HCT116 (cell line): ENCODE measurements around the gene CALML4. TPM values are rescaled to one million over a fixed set of nuclear protein-coding genes. Genes with fewer than 3 reads are reported as not detected.

Experiments used
- ATAC-seq: fragments of 200-7000 bp; cut with Tn5 transposase; 2 replicates; pipeline ENCODE4 v1.9.1; 2020; ENCODE audit warnings: mild to moderate bottlenecking, moderate library complexity
- BruUV-seq: library from RNA; stranded (reverse); fragments of 400-500 nt; replicated peaks from 2 replicates; lab custom pipeline; 2021; lab: Mats Ljungman, UMichigan
- CTCF ChIA-PET: fragments of 300-600 bp; sonication (Branson Sonifier 250); formaldehyde crosslinking; loops from one replicate; lab custom pipeline; 2021; ENCODE audit warnings: antibody characterized with exemption; lab: Charles Lee
- POLR2A ChIA-PET: fragments of 300-600, 350-600 bp; sonication (Branson Sonifier 250); formaldehyde crosslinking; loops from one replicate; lab custom pipeline; 2021; ENCODE audit warnings: antibody characterized with exemption; lab: Charles Lee
- RAD21 ChIA-PET, 2 experiments: fragments of 300-600 bp; sonication (Branson Sonifier 250); formaldehyde crosslinking; loops; one replicate each; lab custom pipeline; 2023; ENCODE audit warnings: low total read pairs in 2 of 2; ENCODE audit not compliant: uncharacterized antibody in 2 of 2, unreplicated experiment in 2 of 2, low non-redundant PET in 1 of 2; lab: Charles Lee
- DNase-seq: peaks from one replicate; pipeline ENCODE4 v3.0.0-alpha.2; 2010; ENCODE audit warnings: low read depth, low spot score
- H2AFZ ChIP-seq: fragments of 200-600 bp; shearing (Covaris generic), sonication (generic); 2 replicates; pipeline ENCODE4 v1.6.1; 2017; ENCODE audit warnings: low read depth, mixed run types, mixed read lengths, antibody characterized with exemption, low read length; ENCODE audit not compliant: poor library complexity, severe bottlenecking
- H3K27ac ChIP-seq: 2 replicates; pipeline ENCODE4 v1.5.1; 2012; ENCODE audit warnings: low read depth, low read length
- H3K27me3 ChIP-seq: fragments of 200-600 bp; sonication (generic); 2 replicates; pipeline ENCODE4 v1.6.1; 2016; ENCODE audit warnings: mixed run types, low read length, mixed read lengths; ENCODE audit not compliant: insufficient read depth
- H3K36me3 ChIP-seq, 2 experiments: fragments of 200-500 bp in 1 of 2; fragments of 200-600 bp in 1 of 2; sonication (Bioruptor generic) in 1 of 2; sonication (generic) in 1 of 2; 2 replicates each; pipeline versions ENCODE4 v1.5.1 to v1.6.1; 2014 to 2016; ENCODE audit warnings: low read length in 2 of 2, inconsistent platforms in 1 of 2, mixed read lengths in 1 of 2, mixed run types in 1 of 2; ENCODE audit not compliant: insufficient read depth in 2 of 2, control insufficient read depth in 1 of 2
- H3K4me1 ChIP-seq, 2 experiments: fragments of 200-600 bp in 1 of 2; sonication (generic) in 1 of 2; 2 replicates each; pipeline versions ENCODE4 v1.5.1 to v1.6.1; 2012 to 2017; ENCODE audit warnings: low read length in 2 of 2, inconsistent platforms in 1 of 2, mild to moderate bottlenecking in 1 of 2, mixed read lengths in 1 of 2, mixed run types in 1 of 2, moderate library complexity in 1 of 2; ENCODE audit not compliant: insufficient read depth in 2 of 2, control insufficient read depth in 1 of 2
- H3K4me2 ChIP-seq: fragments of 200-600 bp; sonication (generic); 2 replicates; pipeline ENCODE4 v1.6.1; 2017; ENCODE audit warnings: mixed run types, low read length, mixed read lengths
- H3K4me3 ChIP-seq, 2 experiments: fragments of 200-600 bp in 1 of 2; sonication (generic) in 1 of 2; replicated peaks in 1 of 2; 2 replicates each; pipeline ENCODE4 v1.5.1; 2011 to 2016; ENCODE audit warnings: low read length in 2 of 2, control low read depth in 1 of 2, low read depth in 1 of 2, mild to moderate bottlenecking in 1 of 2, mixed read lengths in 1 of 2, mixed run types in 1 of 2
- H3K79me2 ChIP-seq: fragments of 200-600 bp; sonication (generic); 2 replicates; pipeline ENCODE4 v1.6.1; 2017; ENCODE audit warnings: mild to moderate bottlenecking, mixed run types, low read length, moderate library complexity, mixed read lengths; ENCODE audit not compliant: insufficient read depth
- H3K9ac ChIP-seq: fragments of 200-600 bp; sonication (generic); 2 replicates; pipeline ENCODE4 v1.6.1; 2016; ENCODE audit warnings: low read length, mixed read lengths
- H3K9me2 ChIP-seq: fragments of 200-600 bp; sonication (generic), shearing (Covaris generic); 2 replicates; pipeline ENCODE4 v1.6.1; 2017; ENCODE audit warnings: mixed run types, mild to moderate bottlenecking, moderate library complexity; ENCODE audit not compliant: insufficient read depth
- H3K9me3 ChIP-seq, 2 experiments: fragments of 200-500 bp in 1 of 2; fragments of 200-600 bp in 1 of 2; sonication (Bioruptor generic) in 1 of 2; sonication (generic) in 1 of 2; 2 replicates each; pipeline ENCODE4 v1.6.1; 2014 to 2017; ENCODE audit warnings: low read length in 2 of 2, mixed read lengths in 2 of 2, inconsistent platforms in 1 of 2, low read depth in 1 of 2, mild to moderate bottlenecking in 1 of 2, mixed run types in 1 of 2, moderate library complexity in 1 of 2; ENCODE audit not compliant: control insufficient read depth in 1 of 2, insufficient read depth in 1 of 2
- H4K20me1 ChIP-seq: fragments of 200-600 bp; sonication (generic), shearing (Covaris generic); 2 replicates; pipeline ENCODE4 v1.6.1; 2017; ENCODE audit warnings: mixed run types, mild to moderate bottlenecking, moderate library complexity; ENCODE audit not compliant: insufficient read depth
- CBX3 ChIP-seq: IDR thresholded peaks from 2 replicates; pipeline ENCODE4 v1.6.1; 2012; ENCODE audit warnings: low read depth
- CEBPB ChIP-seq: IDR thresholded peaks from 2 replicates; pipeline ENCODE4 v1.6.1; 2012; ENCODE audit warnings: low read depth
- EZH2phosphoT487 ChIP-seq: fragments of 200-600 bp; IDR thresholded peaks from 2 replicates; pipeline ENCODE4 v1.6.1; 2018; ENCODE audit warnings: antibody characterized with exemption, borderline replicate concordance
- JUND ChIP-seq: IDR thresholded peaks from 2 replicates; pipeline ENCODE4 v1.6.1; 2012
- POLR2AphosphoS5 ChIP-seq: IDR thresholded peaks from 2 replicates; pipeline ENCODE4 v1.6.1; 2011; ENCODE audit warnings: mild to moderate bottlenecking, low read depth, low read length, moderate library complexity
- RAD21 ChIP-seq: IDR thresholded peaks from 2 replicates; pipeline ENCODE4 v1.6.1; 2012; ENCODE audit warnings: low read depth, mild to moderate bottlenecking
- SIN3A ChIP-seq: IDR thresholded peaks from 2 replicates; pipeline ENCODE4 v1.6.1; 2012; ENCODE audit warnings: low read depth
- SRF ChIP-seq: IDR thresholded peaks from 2 replicates; pipeline ENCODE4 v1.6.1; 2012; ENCODE audit warnings: low read depth
- TCF7L2 ChIP-seq: IDR thresholded peaks from 2 replicates; pipeline ENCODE4 v1.7.0; 2011; ENCODE audit warnings: borderline replicate concordance, inconsistent platforms; ENCODE audit not compliant: insufficient read depth, insufficient read length; ENCODE audit errors: extremely low read depth
- YY1 ChIP-seq: IDR thresholded peaks from 2 replicates; pipeline ENCODE4 v1.6.1; 2011; ENCODE audit warnings: low read length, low read depth, moderate library complexity, mild to moderate bottlenecking; ENCODE audit not compliant: insufficient replicate concordance; ENCODE audit errors: extremely low read depth
- intact Hi-C: fragments of 100-400 bp; cut with micrococcal nuclease; formaldehyde crosslinking; loops from 2 replicates; pipeline ENCODE4 v1.10.0; 2022
- total RNA-seq: library from RNA; stranded (reverse); gene quantifications from one replicate; pipeline ENCODE4 v1.2.1, GENCODE V29; 2021; ENCODE audit not compliant: unreplicated experiment
- TF ChIP-seq, protein P1 (sequence below): IDR thresholded peaks from 2 replicates; pipeline ENCODE4 v1.6.1; 2011; ENCODE audit warnings: mild to moderate bottlenecking, low read length, moderate library complexity; ENCODE audit not compliant: insufficient replicate concordance; ENCODE audit errors: extremely low read depth
- TF ChIP-seq, protein P2 (sequence below): IDR thresholded peaks from 2 replicates; pipeline ENCODE4 v1.6.1; 2012

CALML4 gene
- total RNA-seq, 1 experiment from 2014 or later: 8.5 TPM

DNA sequence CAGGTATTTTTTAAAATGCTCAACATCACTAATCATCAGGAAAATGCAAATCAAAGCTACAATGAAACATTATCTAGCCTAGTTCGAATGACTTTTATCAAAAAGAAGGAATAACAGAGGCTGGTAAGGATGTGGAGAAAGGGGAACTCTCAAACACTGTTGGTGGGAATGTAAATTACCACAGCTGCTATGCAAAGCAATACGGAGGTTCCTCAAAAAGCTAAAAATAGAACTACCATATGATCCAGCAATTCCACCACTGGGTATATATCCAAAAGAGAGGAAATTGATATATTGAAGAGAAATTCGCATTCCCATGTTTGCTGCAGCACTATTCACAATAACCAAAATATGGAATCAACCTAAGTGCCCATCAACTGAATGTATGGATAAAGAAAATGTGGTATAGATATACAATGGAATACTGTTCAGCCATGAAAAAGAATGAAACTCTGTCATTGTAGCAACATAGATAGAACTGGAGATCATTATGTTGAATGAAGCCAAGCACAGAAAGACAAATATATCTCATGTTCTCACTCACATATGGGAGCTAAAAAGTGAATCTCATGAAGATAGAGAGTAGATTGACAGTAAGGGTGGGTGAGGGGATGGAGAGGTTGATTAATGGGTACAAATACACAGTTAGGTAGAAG lies 44.1 kb upstream of the CALML4 start:
- H3K27me3 ChIP-seq: no peaks in the 10 kb centered on the region
- H3K4me1 ChIP-seq: no peaks in the 10 kb centered on the region
- intact Hi-C loops: no loop called here
- ATAC-seq (no peak), DNase-seq (no peak)
- H3K9me2 ChIP-seq: no peaks in the 10 kb centered on the region
- no peak overlapping the region for H3K4me2 ChIP-seq
- H3K79me2 ChIP-seq: no peaks in the 10 kb centered on the region
- BruUV-seq: no TSS peak
- H4K20me1 ChIP-seq: no peaks in the 10 kb centered on the region
- TF ChIP-seq JUND (no peak), RAD21 (no peak), POLR2AphosphoS5 (no peak), TCF7L2 (no peak)
- TF ChIP-seq, all 23 proteins: peak for 0
- Histone ChIP-seq H3K36me3 (no peaks in the 10 kb centered on the region), H3K27ac (no peak overlapping the region), H3K4me3 (no peak overlapping the region), H3K9ac (no peak overlapping the region), H2AFZ (no peak overlapping the region), H3K9me3 (no peaks in the 10 kb centered on the region)
- ChIA-PET CTCF (interaction anchor here (2.6 kb wide), 1 partner anchor 57 kb away, joined by 10 read pairs; no protein-coding TSS in a partner anchor), POLR2A (no interaction called here), RAD21 (no interaction called here)

DNA sequence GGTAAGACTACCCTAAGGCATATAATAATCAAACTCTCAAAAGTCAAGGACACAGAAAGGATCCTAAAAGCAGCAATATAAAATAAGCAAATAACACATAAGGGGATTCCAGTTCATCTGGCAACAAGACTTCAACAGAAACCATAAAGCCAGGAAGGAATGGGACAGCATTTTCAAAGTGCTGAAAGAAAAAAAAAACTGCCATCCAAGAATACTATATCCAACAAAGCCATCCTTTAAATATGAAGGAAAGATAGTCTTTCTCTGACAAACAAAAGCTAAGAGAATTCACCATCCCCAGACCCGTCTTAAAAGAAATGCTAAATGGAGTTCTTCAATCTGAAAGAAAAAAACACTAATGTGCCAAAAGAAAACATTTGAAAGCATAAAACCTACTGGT lies 39.1 kb upstream of the CALML4 start:
- intact Hi-C loops: no loop called here
- ChIA-PET CTCF (interaction anchor here (2.3 kb wide), 1 partner anchor 9 kb away, joined by 12 read pairs; no protein-coding TSS in a partner anchor), POLR2A (no interaction called here), RAD21 (no interaction called here)
- Histone ChIP-seq H3K9ac (no peak overlapping the region), H3K4me3 (no peak overlapping the region), H3K9me3 (no peaks in the 10 kb centered on the region), H3K9me2 (no peaks in the 10 kb centered on the region), H2AFZ (no peak overlapping the region), H3K27me3 (no peaks in the 10 kb centered on the region), H3K4me2 (no peak overlapping the region), H3K79me2 (no peaks in the 10 kb centered on the region), H3K36me3 (no peaks in the 10 kb centered on the region), H3K4me1 (no peaks in the 10 kb centered on the region), H4K20me1 (no peaks in the 10 kb centered on the region), H3K27ac (no peak overlapping the region)
- ATAC-seq (no peak), DNase-seq (no peak)
- TF ChIP-seq SRF: no peak
- TF ChIP-seq CBX3: no peak
- no peak for TF ChIP-seq JUND
- no peak for TF ChIP-seq EZH2phosphoT487
- no peak for TF ChIP-seq CEBPB
- no peak for TF ChIP-seq SIN3A
- TF ChIP-seq, protein P1, sequence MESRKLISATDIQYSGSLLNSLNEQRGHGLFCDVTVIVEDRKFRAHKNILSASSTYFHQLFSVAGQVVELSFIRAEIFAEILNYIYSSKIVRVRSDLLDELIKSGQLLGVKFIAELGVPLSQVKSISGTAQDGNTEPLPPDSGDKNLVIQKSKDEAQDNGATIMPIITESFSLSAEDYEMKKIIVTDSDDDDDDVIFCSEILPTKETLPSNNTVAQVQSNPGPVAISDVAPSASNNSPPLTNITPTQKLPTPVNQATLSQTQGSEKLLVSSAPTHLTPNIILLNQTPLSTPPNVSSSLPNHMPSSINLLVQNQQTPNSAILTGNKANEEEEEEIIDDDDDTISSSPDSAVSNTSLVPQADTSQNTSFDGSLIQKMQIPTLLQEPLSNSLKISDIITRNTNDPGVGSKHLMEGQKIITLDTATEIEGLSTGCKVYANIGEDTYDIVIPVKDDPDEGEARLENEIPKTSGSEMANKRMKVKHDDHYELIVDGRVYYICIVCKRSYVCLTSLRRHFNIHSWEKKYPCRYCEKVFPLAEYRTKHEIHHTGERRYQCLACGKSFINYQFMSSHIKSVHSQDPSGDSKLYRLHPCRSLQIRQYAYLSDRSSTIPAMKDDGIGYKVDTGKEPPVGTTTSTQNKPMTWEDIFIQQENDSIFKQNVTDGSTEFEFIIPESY: no peak
- TF ChIP-seq, protein P2, sequence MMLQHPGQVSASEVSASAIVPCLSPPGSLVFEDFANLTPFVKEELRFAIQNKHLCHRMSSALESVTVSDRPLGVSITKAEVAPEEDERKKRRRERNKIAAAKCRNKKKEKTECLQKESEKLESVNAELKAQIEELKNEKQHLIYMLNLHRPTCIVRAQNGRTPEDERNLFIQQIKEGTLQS: no peak
- no peak for TF ChIP-seq YY1
- no TSS peak for BruUV-seq
